ENCODE results near the gene XRCC1. TPM values are rescaled to one million over a fixed set of nuclear protein-coding genes. Genes with fewer than 3 reads are reported as not detected.

XRCC1 gene
- total RNA-seq, 4 donors from 2014 or later = 9.3 to 20.3 (median 16.7) TPM

- ATAC-seq = no peak
- intact Hi-C loops (cut with DNase I; ENCODE audit: low total_unique reads) (no loop called here), in situ Hi-C loops (cut with MboI; ENCODE audit: low sequenced_read_pairs in 4 of 4) (no loop called here)
- Histone ChIP-seq H3K4me1 (no peaks in the 10 kb centered on the region), H3K9me3 (no peaks in the 10 kb centered on the region), H3K4me3 (no peak overlapping the region), H3K36me3 (peaks cover 0 to 16% of the 10 kb centered on the region in 2 donors), H3K27me3 (no peaks in the 10 kb centered on the region), H3K27ac (no peak overlapping the region)
- no peak for TF ChIP-seq POLR2A (IDR thresholded peaks at IDR 0.05)
- TF ChIP-seq CTCF (IDR thresholded peaks at IDR 0.05 in 4 of 5, conservative IDR thresholded peaks at IDR 0.05 in 1 of 5) = no peak
- no peak for DNase-seq
These were observed 34.5 kb upstream of the XRCC1 start for GRCh38 chr19:43609872-43610271.

GRCh38 chr19:43607238-43608205, 32.2 kb upstream of the XRCC1 start:
- H3K4me1 ChIP-seq = no peaks in the 10 kb centered on the region
- peak overlapping the region in 1 of 4 donors; percentile 46 for H3K27ac ChIP-seq
- in situ Hi-C loops (cut with MboI; ENCODE audit: low sequenced_read_pairs in 4 of 4) = no loop called here
- TF ChIP-seq POLR2A (IDR thresholded peaks at IDR 0.05) (no peak), CTCF (IDR thresholded peaks at IDR 0.05 in 4 of 5, conservative IDR thresholded peaks at IDR 0.05 in 1 of 5) (no peak)
- intact Hi-C loops (cut with DNase I; ENCODE audit: low total_unique reads) = no loop called here
- ATAC-seq = no peak
- no peaks in the 10 kb centered on the region for H3K27me3 ChIP-seq
- H3K4me3 ChIP-seq = no peak overlapping the region
- no peaks in the 10 kb centered on the region for H3K9me3 ChIP-seq
- peaks cover 0 to 4% of the 10 kb centered on the region in 2 donors for H3K36me3 ChIP-seq
- DNase-seq = no peak

- in situ Hi-C loops (cut with MboI; ENCODE audit: low sequenced_read_pairs in 4 of 4) = no loop called here
These were observed 31.4 kb upstream of the XRCC1 start for GRCh38 chr19:43606569-43607229.

More at GRCh38 chr19:43606569-43607229, 31.4 kb upstream of the XRCC1 start:
- intact Hi-C loops (cut with DNase I; ENCODE audit: low total_unique reads) = no loop called here
- Histone ChIP-seq H3K4me3 (no peak overlapping the region), H3K27me3 (no peaks in the 10 kb centered on the region), H3K9me3 (no peaks in the 10 kb centered on the region), H3K4me1 (no peaks in the 10 kb centered on the region), H3K36me3 (peaks cover 0 to 7% of the 10 kb centered on the region in 2 donors), H3K27ac (peak overlapping the region in 1 of 4 donors; percentile 46)
- ATAC-seq (no peak), DNase-seq (no peak)
- TF ChIP-seq POLR2A (IDR thresholded peaks at IDR 0.05) (no peak), CTCF (IDR thresholded peaks at IDR 0.05 in 4 of 5, conservative IDR thresholded peaks at IDR 0.05 in 1 of 5) (no peak)
